Suppressor macrophage (primary cell): ENCODE measurements around the gene JDP2.
"Not testable (repeated sequence)": the region's sequence is repeated elsewhere in the genome, so short reads cannot be mapped to it uniquely, and the experiment has no call there.

Experiments
- DNase-seq, 4 experiments: peaks; one replicate each; pipeline ENCODE4 v3.0.0-alpha.2; 2020 to 2022

JDP2 gene

DNA sequence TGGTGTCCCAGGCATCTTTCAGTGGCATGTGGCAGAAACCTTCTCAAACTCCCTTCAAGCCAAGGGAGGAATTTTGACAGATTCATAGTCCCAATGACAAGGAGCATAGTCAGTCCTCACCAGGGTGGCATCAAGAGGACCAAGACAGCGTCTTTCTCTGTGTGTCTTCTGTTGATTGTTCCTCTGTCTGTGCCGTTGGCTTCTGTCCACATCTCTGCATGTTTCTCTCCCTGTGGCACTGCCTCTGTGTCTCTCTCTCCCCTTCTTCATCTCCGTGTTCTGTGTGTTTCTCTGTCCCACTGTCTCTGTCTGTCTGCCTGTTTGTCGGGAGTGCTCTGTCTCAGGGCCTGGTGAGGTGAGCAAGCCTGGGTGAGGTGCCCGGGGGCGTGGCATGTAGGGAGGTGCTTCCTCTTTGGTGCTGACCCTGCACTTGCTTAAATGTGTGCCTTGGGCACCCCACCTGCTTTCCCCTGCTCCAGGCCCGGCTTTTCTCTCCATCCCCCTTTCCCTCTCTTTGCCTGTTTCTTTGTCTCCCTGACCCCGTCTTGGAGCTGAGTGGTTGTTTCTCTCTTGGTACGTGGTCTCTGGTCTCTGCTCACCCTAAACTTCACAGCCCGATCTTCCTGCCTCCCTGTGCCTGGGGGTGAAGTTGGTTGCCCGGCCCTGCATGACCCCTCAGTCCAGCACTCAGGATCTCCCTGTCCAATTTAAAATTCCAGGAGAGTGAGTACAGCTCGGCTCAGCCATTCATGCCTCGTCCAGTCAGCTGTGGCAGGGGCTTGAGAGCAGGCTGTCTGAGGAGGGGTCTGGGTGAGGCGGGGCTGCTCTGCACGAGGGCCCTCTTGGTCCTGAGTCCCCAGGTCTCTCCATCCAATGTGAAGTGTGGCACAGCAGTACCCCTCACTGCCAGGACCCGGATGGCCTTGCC is 28.5 kb downstream of the JDP2 start:
- DNase-seq: no peak

DNA sequence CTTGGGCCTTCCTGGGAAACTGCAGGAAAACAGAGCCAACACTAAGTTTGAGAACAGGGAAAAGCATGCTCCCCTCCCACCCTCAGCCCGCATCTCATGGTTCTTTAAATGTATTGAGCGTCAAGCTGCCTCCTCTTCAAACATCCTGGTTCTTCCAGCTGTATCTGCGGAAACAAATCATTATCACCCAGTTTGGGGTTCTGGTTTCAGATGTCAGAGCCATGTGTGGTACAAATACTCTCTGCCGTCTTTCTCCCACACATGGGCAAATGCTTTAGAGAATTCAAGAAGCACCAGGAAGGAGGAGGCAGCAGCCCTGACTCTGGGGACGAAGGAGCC is 29.1 kb downstream of the JDP2 start:
- no peak for DNase-seq

DNA sequence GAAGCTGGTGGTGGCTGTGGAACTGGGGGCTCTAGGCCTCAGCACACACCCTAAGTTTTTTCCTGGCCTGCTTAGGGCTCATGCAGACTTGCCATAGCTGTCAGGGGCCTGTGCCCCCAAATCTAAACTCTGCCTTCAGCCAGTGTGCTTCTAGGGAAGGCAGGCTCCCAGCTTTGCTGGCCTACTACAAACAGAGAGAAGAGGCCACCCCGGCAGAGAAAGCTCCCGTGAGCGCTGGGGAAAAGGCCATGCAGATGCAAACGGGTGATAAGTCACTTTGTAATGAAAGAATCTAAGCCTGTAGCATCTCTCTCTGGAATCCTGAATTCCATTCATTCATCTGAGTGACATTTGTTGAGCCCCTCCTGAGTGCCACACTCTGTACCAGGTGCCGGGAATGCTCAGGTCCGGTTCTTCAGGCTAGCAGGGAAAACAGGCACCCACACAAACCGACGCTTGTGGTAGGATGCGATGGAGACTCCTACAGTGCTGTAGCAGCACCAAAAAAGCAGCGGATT is 29.9 kb downstream of the JDP2 start:
- DNase-seq: no peak

DNA sequence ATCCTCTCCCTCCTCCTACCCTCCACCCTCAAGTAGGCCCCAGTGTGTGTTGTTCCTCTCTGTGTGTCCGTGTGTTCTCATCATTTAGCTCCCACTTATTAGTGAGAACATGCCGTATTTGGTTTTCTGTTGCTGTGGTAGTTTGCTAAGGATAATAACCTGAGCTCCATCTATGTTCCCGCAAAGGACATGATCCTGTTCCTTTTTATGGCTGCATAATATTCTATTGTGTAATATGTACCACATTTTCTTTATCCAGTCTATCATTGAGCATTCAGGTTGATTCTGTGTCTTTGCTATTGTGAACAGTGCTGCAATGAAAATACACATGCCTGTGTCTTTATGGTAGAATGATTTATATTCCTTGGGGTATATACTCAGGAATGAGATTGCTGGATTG is 30.5 kb downstream of the JDP2 start:
- DNase-seq: no peak

DNA sequence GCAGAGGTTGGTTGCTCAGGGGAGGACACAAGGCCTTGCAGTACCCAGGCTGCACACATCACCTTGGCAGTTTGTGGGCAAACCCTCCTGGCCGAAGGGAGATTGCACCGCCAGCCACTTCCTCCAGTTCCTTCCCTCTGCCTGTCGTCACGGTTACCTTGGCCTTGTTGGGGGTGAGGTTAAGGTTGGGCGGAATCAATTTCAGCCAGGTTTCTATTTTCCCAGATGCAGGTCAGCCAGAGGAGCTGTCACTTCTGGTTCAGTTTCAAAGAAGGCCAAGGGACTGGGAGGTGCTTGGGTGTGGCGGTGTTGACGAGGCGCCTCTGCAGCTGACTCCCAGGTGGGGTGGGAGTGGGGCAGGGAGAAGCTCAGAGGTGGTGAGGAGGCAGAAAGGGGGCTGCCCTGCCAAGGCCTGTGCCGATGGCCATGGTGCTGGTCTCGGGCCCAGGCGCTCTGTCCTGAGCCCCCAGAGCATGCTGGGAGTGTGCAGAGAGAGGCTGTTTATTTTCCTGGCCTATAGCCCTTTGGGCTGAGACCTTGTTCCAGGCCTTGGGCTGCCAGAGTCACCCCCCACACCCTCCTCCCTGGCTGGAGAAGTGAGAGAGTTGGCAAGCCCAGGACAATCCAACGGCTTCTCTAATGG is 31.4 kb downstream of the JDP2 start:
- DNase-seq: no peak

DNA sequence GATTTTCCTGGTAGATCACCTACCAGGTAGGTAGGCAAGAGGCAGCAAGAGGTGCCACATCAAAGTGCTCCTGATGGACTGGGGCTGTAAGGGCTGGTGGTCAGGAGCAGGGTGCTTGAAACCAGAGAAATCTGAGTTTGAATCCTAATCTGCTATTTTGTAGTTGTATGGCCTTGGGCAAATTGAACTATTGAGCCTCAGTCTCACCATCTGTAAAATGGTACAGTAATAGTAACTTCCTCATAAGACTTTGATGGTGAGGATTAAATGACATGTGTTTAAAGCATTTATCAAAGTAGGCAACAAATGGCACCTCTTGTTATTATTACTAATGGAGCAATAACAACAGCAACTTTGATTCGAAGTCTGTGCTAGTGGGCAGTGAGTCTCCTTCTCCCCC is 32.0 kb downstream of the JDP2 start:
- no peak for DNase-seq

DNA sequence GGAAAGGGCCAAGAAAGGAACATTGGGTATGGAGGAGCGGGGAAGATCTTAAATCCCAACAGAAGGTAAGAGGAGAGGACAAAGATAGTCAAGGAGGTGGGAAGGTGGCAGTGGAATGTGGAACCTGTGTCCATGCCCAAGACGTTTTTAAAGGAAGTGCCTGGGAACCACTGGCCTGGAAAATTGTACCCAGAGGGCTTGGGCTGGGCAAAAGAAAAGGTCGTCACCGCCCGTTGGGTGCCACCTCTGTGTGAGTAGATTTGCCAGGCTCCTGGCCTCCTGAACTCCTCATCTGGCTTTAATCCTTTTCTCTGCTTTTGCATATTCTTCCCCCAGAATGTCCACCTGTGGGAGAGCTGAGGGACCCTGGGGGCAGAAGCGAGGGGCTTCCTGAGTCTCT is 32.6 kb downstream of the JDP2 start:
- DNase-seq: no peak

DNA sequence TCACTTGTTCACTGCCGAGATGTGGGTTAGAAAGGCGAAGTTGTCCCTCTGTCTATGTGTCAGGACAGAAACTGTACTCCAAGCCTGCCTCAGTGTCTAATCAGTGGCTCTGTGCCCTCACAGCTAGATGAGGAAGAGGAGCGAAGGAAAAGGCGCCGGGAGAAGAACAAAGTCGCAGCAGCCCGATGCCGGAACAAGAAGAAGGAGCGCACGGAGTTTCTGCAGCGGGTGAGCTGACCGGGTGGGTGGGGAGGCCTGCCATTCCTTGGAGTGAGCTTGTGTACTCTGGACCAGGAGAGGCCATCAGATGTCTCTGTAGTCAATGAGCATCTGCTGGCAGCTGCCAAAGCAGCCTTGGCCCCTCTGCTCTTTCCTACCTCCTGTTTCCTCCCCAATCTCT is 33.5 kb downstream of the JDP2 start:
- DNase-seq: no peak

DNA sequence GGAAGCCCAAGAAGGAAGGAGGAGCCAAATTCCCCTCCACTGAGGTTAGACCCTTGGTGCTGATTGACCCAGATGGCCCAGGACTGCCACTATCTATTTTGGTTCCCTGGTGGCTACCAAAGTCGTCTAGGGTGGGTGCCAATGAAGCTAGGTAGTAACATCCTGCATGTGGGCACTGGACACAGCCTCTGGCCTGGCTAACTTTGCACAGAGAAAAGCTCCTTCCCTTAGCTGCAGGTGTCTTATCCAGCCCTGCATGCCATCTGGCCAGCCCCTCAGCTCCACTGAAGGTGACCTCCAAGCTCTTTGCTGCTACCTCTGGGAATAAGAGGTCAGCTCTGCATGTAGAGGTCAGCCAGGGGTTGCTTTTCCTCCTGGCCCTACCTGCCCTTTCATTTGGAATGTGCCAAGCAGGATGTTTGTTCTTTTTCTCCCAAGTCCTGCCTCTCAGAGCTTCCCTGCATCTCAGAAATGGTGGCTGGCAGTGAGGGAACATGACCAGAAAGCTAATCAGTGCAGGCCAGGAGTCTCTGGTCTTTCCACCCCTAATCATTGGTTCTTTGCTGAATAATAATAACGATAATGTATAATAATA is 34.0 kb downstream of the JDP2 start:
- no peak for DNase-seq

DNA sequence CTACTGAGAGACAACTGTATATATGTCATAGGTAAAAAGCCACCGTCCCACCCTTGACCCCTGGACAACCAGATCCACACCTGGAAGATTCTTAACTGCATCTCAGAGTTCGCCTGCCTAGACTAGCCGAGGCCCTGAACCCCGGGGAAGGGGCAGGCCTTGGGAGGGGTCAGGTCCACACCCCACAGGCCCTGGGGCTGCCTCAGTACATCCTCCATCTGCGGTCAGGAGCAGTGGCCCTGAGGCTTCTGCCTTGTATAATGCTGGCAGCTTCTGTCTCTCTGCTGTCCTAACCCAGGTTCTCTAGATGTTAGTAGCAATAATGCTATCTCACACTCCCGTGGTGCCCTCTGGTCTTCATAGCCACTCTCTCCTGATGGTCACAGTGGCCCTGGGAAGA is 36.8 kb downstream of the JDP2 start:
- DNase-seq: no peak

DNA sequence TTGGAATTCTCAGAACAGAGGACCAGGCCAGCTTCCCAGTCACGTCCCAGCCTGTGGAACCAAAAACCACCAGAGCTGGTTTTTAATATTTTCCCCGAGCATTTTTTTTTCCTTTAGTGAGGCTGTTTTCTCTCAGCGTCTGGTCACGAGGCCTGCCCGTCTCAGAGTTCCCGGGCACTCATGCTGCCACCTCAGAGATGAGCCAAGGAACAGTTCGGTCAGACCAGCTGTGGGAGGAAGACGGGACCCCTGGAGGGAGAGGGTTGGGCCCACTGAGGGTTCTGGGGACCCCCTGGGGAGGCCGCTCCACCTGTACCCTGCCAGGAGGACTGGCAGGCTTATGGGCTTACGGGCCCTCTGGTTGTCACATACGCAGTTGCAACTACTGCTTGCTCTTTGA is 39.9 kb downstream of the JDP2 start:
- no peak for DNase-seq

DNA sequence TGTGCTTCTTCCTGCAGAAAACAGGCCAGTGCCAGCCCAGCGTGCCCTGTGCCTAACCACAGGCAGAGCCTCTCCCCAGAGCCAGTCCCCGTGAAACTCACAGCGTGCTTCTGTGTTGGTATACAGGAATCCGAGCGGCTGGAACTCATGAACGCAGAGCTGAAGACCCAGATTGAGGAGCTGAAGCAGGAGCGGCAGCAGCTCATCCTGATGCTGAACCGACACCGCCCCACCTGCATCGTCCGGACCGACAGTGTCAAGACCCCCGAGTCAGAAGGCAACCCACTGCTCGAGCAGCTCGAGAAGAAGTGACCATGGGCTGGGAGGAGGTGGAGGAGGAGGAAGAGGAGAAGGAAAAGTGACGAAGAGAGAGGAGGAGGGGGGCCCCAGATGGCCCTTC is 41.3 kb downstream of the JDP2 start:
- DNase-seq: no peak

DNA sequence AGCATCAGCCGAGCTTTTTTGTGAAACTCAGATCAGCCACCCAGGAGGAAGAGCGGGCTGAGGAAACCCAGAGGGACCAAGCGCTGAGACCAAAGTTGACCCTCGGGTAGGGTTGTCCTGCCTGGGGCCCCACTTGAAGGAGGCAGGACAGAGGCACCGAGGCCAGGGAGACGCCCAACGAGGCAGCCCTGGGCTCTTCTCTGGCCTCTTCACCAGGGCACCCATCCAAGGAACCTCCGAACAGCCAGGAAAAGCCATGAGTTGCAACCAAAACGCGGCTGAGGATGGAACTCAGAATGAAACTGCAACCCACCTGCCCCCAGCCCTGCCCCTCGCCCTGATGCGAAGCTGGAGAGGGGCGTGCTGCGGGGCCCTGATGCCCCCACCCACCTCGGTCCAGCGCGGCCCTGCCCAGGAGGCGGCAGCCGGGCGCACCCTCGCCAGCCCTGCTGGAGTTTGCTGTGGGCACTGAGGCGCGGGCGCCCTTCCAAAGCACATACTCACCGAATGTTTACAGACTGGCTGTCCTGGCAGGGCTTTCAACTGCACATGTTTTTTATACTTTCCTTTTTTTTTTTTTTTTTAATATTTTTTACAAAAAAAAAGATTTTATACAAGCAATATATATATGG is 41.9 kb downstream of the JDP2 start:
- no peak for DNase-seq

DNA sequence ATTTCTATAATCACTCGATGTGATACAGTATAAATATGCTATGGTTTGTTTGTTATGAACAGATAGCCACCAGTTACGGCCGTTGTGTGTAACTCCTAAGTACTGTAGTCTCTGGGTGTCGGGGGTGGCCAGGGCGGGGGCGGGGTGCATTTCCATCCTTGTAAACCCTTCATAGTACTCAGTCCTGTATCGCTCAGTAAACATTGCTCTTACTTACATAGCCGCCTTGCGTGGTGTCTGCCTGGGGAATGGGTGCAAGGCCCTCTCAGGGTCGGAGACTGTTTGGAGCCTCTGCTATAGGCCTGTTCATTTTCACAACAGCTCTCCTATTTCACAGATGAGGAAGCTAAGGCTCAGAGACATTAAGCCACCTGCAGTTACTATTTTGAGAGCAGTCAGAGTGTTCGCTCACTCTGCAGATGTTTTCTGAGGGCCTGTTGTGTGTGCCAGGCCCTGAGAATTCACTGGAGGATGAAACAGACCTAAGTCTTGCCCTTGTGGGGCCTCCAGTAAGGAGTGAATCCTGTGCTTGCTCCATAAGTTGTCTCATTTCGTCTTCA is 42.5 kb downstream of the JDP2 start:
- no peak for DNase-seq

DNA sequence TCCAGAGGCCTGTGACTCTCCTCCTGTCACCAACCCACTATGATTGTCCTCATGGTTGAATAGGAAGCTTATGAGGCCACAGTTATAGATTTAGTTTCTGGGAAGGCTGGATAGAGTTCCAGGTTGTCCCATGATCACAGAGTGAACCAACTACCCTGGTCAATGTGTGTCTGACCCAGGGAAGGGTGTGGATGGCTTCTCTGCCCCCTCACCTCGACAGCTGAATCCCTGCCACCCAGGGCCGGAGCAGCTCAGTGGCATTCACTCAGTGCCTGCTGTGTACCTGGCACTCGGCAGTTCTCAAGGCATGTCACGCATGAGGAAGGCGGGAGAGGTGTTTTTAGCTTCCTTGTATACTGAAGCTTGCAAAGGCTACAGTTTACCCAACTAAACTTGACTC is 43.2 kb downstream of the JDP2 start:
- no peak for DNase-seq

DNA sequence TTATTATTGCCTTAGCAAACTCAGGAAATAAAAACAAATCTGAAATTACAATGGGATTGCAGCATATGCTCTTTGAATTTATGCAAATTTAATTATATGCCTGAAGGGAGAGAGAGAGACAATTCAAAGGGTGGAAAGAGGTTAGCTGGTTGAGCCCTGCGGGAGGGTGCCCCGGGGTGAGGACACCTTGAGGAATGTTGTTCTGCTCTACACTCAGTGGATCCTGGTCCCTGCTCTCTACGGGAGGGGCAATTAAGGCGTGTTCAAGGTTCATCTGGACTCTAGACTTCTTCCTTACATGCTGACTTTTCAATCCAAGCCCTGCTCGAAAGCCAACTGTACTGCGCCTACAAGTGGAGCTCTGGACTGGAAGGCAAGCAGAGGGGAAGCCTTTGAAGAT is 46.3 kb downstream of the JDP2 start:
- not testable (repeated sequence) for DNase-seq

DNA sequence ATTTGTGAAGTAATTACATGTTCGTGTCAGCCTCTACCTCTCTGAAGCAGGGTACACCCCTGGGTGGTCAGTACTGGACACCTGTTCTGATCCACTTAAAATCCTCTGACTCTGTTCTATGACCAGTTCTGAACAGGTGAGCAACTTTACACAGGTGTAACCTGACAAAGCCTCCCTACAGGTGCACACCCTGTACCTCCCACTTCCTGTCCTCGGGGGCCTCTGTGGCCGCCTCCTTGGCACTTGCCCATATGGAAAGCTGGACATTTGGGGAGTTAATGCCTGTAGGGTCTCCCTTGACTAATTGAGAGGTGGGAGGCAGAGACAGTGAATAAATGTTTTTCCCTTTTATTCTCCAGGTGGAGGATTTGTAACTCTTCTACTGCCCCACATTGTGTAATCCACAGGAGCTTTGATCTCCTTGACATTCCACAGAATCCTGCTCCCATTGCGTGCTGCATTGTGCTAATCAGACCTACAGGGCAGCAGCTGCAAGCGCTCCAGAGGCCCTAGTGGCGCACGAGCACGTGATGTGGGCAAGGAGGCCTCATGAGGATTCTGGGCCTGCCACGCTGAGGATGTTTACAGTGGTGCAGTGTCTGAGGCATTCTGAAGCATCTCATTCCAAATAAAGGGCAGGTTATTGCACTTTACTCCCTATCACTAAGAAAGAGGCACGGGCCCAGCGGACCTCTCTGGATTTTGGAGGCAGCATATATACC is 48.6 kb downstream of the JDP2 start:
- DNase-seq: no peak

DNA sequence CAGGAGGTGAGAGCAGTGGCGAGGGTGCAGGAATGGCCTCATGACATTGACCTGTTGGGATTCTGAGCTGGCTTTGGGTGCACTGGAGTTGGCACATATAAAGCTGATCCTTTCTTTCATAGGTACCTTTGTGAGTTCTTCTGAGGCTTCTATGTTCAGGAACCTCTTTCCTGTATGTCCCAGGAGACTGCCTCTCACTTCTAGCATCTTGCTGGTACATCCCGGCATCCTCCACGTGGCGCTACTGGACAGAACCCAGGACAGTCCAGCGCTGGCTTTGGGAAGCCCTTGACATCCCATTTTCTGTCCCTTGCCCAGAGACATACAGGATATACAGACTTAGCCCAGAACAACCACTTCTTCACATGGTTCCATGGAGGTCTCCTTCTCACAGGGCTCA is 50.1 kb downstream of the JDP2 start:
- no peak for DNase-seq

DNA sequence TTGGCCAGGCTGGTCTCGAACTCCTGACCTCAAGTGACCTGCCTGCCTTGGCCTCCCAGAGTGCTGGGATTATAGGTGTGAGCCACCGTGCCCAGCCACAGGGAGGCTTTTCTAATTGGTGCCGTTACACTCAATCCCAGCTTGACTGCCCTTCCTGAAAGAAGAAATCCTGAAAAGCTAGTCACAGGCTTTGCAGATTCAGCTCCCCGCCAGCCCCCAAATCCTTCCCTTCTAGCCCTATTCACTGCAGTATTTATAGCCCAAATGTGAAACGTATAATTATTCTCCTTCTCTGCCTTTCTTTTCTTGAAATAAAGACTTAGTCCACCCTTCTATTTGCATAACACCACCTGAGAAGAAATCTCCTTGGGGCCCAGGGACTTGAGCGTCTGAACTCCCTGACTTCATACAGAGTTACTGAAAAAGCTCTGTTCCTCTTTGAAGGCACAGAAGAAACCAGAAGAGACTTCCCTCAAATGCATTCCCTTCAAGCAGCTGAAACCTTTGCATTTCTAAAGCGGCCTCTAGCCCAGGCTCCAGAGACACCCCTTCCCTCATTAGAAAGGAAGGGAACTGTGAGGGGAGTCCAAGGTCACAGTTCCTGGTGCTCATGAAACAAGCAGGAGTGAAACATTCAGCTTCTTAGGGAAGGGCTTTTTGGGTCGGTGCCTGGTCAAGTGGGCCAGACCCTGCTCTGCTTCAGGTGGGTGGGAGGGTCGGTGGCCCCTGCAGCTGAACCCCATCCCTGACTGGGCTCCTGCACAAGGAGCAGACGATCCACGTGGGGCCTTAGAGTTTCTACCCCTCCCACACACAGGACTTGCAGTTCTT is 52.2 kb downstream of the JDP2 start:
- DNase-seq: peak; percentile 8 to 46 (median 24)

DNA sequence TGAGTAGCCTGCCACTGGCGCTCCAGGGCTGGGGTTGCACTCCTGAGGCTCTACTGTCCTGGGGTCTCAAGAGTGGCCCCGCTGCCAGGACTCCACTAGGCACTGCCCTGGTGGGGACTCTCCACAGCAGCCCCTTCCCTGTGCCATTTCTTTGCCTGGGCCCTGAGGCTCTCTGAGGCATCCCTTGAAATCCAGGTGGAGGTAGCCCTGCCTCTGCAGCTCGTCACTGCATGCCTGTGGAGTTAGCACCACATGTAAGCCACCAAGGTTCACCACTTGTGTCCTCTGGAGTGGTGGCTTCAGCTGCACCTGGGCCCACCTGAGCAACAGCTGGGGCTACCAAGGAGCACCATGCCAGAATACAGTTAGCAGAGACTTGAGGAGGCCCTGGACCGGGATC is 54.5 kb downstream of the JDP2 start:
- no peak for DNase-seq

DNA sequence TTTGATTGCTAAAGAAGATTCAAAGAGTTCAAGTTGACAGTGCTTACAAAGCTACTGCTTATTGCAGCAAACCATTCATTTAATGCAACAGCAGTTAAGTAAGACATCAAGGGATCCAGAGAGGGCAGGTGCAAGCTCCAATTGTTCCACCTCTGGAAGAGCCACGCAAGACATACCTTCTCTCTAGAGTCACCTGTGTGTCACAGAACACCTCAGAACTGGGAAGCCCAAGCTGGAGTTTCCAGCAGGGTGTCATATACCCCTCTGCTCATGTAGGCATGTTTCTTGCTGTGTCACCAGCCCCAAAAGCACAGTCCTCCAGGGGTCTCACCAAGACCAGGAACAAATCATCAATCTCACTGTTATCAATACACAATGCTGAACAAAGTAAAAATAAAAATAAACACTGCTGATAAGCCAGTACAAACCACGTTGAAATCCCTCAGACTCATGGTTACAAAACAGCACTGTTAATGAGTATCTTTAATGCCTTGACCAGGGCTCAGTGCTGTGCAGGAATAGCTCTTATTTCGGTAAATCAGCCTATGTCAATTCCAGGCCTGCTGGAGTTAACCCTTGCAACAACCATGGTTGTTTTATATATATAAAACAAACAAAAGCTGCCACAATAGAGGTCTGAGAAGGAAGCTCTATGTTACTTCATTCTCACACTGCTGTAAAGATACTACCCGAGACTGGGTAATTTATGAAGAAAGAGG is 57.0 kb downstream of the JDP2 start:
- DNase-seq: no peak
